HFFc6 (cell line): Measurements from ENCODE around the gene RHBDD2. TPM values are rescaled to one million over a fixed set of nuclear protein-coding genes. Genes with fewer than 3 reads are reported as not detected.
"Not testable (repeated sequence)": the region's sequence is repeated elsewhere in the genome, so short reads cannot be mapped to it uniquely, and the experiment has no call there.

Experiments
- DNase-seq: peaks from one replicate; pipeline ENCODE4 v3.0.0-alpha.2; 2018
- H3K27ac Mint-ChIP-seq: 2 replicates; pipeline ENCODE4 v1.8.0; 2020; ENCODE audit warnings: mild to moderate bottlenecking, mixed read lengths
- H3K27me3 Mint-ChIP-seq: 2 replicates; pipeline ENCODE4 v1.8.0; 2021; ENCODE audit warnings: mild to moderate bottlenecking, moderate library complexity, mixed read lengths; ENCODE audit not compliant: insufficient read depth
- H3K36me3 Mint-ChIP-seq: 2 replicates; pipeline ENCODE4 v1.8.0; 2021; ENCODE audit warnings: low read depth, mixed read lengths
- H3K4me1 Mint-ChIP-seq: 2 replicates; pipeline ENCODE4 v1.8.0; 2020; ENCODE audit warnings: low read depth, mixed read lengths
- H3K4me3 Mint-ChIP-seq: 2 replicates; pipeline ENCODE4 v1.8.0; 2020; ENCODE audit warnings: mild to moderate bottlenecking, moderate library complexity, mixed read lengths
- H3K9me3 Mint-ChIP-seq: 2 replicates; pipeline ENCODE4 v1.8.0; 2020; ENCODE audit warnings: mild to moderate bottlenecking, mixed read lengths
- CTCF ChIP-seq: fragments of 200-600 bp; sonication (generic); IDR thresholded peaks from 2 replicates; pipeline ENCODE4 v1.5.0; 2021; ENCODE audit warnings: antibody characterized with exemption, mild to moderate bottlenecking
- total RNA-seq, 6 experiments: library from RNA; stranded (reverse); fragmentation: NEBNext Ultra II Directional; extraction: Animal tissue kit (Norgen Biotek cat#: 25700); gene quantifications; 2 replicates in 1 of 6; 3 replicates in 5 of 6; pipeline ENCODE4 v1.2.3, GENCODE V29; 2021

The RHBDD2 gene
- total RNA-seq, 6 experiments from 2014 or later = 44.1 to 57.3 (median 47.3) TPM

DNA sequence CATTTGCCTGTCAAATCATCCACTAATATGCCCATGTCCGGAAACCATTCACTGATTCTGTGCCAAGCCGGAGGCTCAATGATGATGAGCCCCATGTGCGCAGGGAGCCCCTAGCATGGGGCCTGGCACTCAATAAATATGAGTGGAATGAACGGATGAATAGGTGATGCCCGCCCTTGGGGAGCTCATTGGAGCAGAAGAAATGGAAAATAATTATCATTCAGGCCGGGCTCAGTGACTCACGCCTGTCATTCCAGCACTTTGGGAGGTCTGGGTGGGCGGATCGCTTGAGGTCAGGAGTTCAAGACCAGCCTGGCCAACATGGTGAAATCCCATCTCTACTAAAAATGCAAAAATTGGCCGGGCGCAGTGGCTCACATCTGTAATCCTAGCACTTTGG lies 11.0 kb downstream of the RHBDD2 start:
- no peaks in the 10 kb centered on the region for H3K9me3 Mint-ChIP-seq
- H3K27me3 Mint-ChIP-seq = peaks cover 6% of the 10 kb centered on the region; the same call in 1 of the 2 replicates
- H3K4me3 Mint-ChIP-seq = no peak overlapping the region
- DNase-seq = no peak
- H3K27ac Mint-ChIP-seq = no peak overlapping the region
- peaks cover 13% of the 10 kb centered on the region for H3K36me3 Mint-ChIP-seq
- peaks cover 11% of the 10 kb centered on the region for H3K4me1 Mint-ChIP-seq
- TF ChIP-seq CTCF = no peak

- Mint-ChIP-seq H3K36me3 (peaks cover 13% of the 10 kb centered on the region), H3K4me1 (peaks cover 11% of the 10 kb centered on the region)
- not testable (repeated sequence) for H3K27ac Mint-ChIP-seq, H3K9me3 Mint-ChIP-seq, H3K4me3 Mint-ChIP-seq, DNase-seq, H3K27me3 Mint-ChIP-seq
Measured at GRCh38 chr7:75891237-75891636, 12.4 kb downstream of the RHBDD2 start.

DNA sequence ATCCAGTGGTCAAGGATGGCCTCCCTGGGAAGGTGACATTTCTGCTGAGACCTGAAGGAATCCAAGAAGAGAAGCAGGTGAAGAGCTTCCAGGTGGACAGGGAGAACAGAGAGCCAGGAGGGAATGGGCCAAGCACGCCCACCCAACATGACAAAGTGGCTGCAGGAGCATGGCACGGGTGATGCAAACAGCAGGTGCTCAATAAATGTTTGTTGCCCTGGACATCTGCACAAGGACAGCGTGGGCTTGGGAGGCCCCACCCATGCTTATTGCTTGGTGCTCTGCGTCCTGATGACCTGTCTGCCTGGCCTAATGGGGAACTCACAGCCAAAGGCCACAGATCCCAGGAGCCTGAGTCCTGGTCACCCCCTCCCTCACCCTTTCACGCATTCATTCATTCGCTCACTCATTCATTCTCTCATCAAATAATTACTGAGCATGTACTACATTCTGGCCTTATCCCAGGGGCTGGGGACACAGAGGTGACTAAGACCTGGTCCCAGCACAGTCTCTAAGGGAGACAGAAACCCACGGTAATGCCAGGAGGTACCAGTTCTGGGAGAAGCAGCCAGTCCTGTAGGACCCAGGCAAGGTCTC lies 13.1 kb downstream of the RHBDD2 start:
- Mint-ChIP-seq H3K27ac (no peak overlapping the region), H3K4me1 (peaks cover 11% of the 10 kb centered on the region), H3K9me3 (no peaks in the 10 kb centered on the region), H3K36me3 (peaks cover 13% of the 10 kb centered on the region), H3K4me3 (no peak overlapping the region), H3K27me3 (peaks cover 6% of the 10 kb centered on the region; the same call in 1 of the 2 replicates)
- no peak for TF ChIP-seq CTCF
- DNase-seq = no peak

GRCh38 chr7:75892634-75893272 lies 13.9 kb downstream of the RHBDD2 start:
- Mint-ChIP-seq H3K27ac (no peak overlapping the region; the same call in 1 of the 2 replicates), H3K4me1 (peaks cover 11% of the 10 kb centered on the region), H3K9me3 (no peaks in the 10 kb centered on the region), H3K4me3 (no peak overlapping the region), H3K27me3 (peaks cover 6% of the 10 kb centered on the region; the same call in 1 of the 2 replicates), H3K36me3 (peaks cover 10% of the 10 kb centered on the region)
- no peak for DNase-seq
- TF ChIP-seq CTCF = no peak

DNA sequence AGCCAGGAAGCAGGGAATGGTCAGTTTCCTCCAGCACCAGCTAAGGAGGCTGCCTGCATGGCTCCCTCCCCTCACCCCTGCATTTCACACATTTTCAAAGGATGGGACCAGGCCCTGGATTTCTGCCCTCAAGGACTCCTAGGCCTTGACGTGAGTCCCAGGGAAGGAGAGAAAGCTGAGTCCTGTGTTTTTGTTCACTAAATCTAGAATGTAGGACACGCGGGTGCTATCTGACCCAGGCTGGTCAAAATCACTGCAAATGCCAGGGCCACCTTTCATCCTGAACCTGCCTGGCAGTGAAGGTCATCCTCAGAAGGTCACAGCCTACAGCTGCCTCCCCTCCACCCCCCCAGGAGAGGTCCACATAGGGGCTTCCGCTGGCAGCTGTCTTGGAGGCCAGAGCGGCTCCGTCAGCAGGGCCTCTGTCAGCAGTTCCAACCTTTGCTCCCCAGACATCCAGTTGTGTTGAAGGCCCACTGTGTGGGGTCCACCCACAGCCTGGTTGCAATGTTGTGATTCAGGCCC lies 18.0 kb downstream of the RHBDD2 start:
- no peaks in the 10 kb centered on the region for H3K9me3 Mint-ChIP-seq
- H3K4me1 Mint-ChIP-seq = peaks cover 6% of the 10 kb centered on the region; the same call in 1 of the 2 replicates
- DNase-seq = no peak
- no peak overlapping the region for H3K27ac Mint-ChIP-seq
- H3K36me3 Mint-ChIP-seq = no peaks in the 10 kb centered on the region
- no peak for TF ChIP-seq CTCF
- no peak overlapping the region for H3K4me3 Mint-ChIP-seq
- no peaks in the 10 kb centered on the region for H3K27me3 Mint-ChIP-seq

GRCh38 chr7:75900617-75901315 lies 21.9 kb downstream of the RHBDD2 start:
- Mint-ChIP-seq H3K36me3 (no peaks in the 10 kb centered on the region), H3K27ac (no peak overlapping the region), H3K9me3 (no peaks in the 10 kb centered on the region), H3K4me3 (no peak overlapping the region), H3K27me3 (no peaks in the 10 kb centered on the region), H3K4me1 (peaks cover 2% of the 10 kb centered on the region)
- no peak for TF ChIP-seq CTCF
- DNase-seq = no peak
